Peyer's patch (tissue), 4 donors: ENCODE measurements around the gene CHN2. TPM values are rescaled to one million over a fixed set of nuclear protein-coding genes. Genes with fewer than 3 reads are reported as not detected.

Source experiments
- DNase-seq, 3 donors: peaks; one replicate each; pipeline ENCODE4 v3.0.0-alpha.2; 2017 to 2019
- H3K27ac ChIP-seq, 4 donors: fragments of 200-600 bp; sonication (generic); one replicate each; pipeline ENCODE4 v1.5.1; 2016 to 2019
- H3K27me3 ChIP-seq, 2 donors: fragments of 200-600 bp; sonication (generic); one replicate each; pipeline ENCODE4 v1.5.1; 2019
- H3K36me3 ChIP-seq, 3 donors: fragments of 200-600 bp; sonication (generic); one replicate each; pipeline ENCODE4 v1.5.1; 2016 to 2019
- H3K4me1 ChIP-seq, 4 donors: fragments of 200-600 bp; sonication (generic); one replicate each; pipeline ENCODE4 v1.5.1; 2016 to 2019
- H3K4me3 ChIP-seq, 4 donors: fragments of 200-600 bp; sonication (generic); 1 replicate in 3 of 4; 2 replicates in 1 of 4; pipeline ENCODE4 v1.5.1; 2016 to 2019; ENCODE audit warnings: mild to moderate bottlenecking in 1 of 4
- H3K9me3 ChIP-seq, 4 donors: fragments of 200-600 bp; sonication (generic); one replicate each; pipeline ENCODE4 v1.5.1; 2016 to 2019; ENCODE audit warnings: mild to moderate bottlenecking in 1 of 4
- CTCF ChIP-seq, 6 experiments: fragments of 450-650 bp in 4 of 6; fragments of 200-600 bp in 2 of 6; sonication (generic) in 1 of 6; IDR thresholded peaks; one replicate each; pipeline ENCODE4 v1.5.1; 2017 to 2019; ENCODE audit warnings: antibody characterized with exemption in 6 of 6, mild to moderate bottlenecking in 3 of 6, moderate library complexity in 1 of 6
- POLR2A ChIP-seq, 2 donors: fragments of 450-650 bp; IDR thresholded peaks; one replicate each; pipeline ENCODE4 v1.5.1; 2017; ENCODE audit warnings: antibody characterized with exemption in 2 of 2, mild to moderate bottlenecking in 2 of 2, moderate library complexity in 2 of 2
- total RNA-seq, 4 donors: library from RNA; depleted of rRNA; stranded (reverse); fragments of >200 nt; gene quantifications; one replicate each; pipeline ENCODE4 v1.1.0, GENCODE V29; 2016

The CHN2 gene
- total RNA-seq, 4 donors from 2014 or later = 29.7 to 159 (median 120) TPM

GRCh38 chr7:29342761-29343160, 148.2 kb downstream of the CHN2 start:
- no peak overlapping the region for H3K4me3 ChIP-seq
- H3K9me3 ChIP-seq = no peaks in the 10 kb centered on the region
- H3K27me3 ChIP-seq = no peaks in the 10 kb centered on the region
- TF ChIP-seq POLR2A (IDR thresholded peaks at IDR 0.05) (no peak), CTCF (IDR thresholded peaks at IDR 0.05) (no peak)
- H3K27ac ChIP-seq = no peak overlapping the region
- H3K36me3 ChIP-seq = no peaks in the 10 kb centered on the region
- no peak for DNase-seq
- H3K4me1 ChIP-seq = no peaks in the 10 kb centered on the region

- H3K27me3 ChIP-seq = no peaks in the 10 kb centered on the region
- peak in 1 of 3 donors; percentile 20 for DNase-seq
- no peak overlapping the region for H3K27ac ChIP-seq
- H3K9me3 ChIP-seq = no peaks in the 10 kb centered on the region
- no peaks in the 10 kb centered on the region for H3K36me3 ChIP-seq
- no peaks in the 10 kb centered on the region for H3K4me1 ChIP-seq
- H3K4me3 ChIP-seq = no peak overlapping the region
- TF ChIP-seq POLR2A (IDR thresholded peaks at IDR 0.05) = no peak
- no peak for TF ChIP-seq CTCF (IDR thresholded peaks at IDR 0.05)
Observed at GRCh38 chr7:29343399-29343798, 148.8 kb downstream of the CHN2 start.

GRCh38 chr7:29344334-29344978, 149.9 kb downstream of the CHN2 start:
- no peak for TF ChIP-seq CTCF (IDR thresholded peaks at IDR 0.05)
- TF ChIP-seq POLR2A (IDR thresholded peaks at IDR 0.05) = no peak
- Histone ChIP-seq H3K4me3 (no peak overlapping the region), H3K27ac (no peak overlapping the region), H3K36me3 (no peaks in the 10 kb centered on the region), H3K4me1 (no peaks in the 10 kb centered on the region), H3K27me3 (no peaks in the 10 kb centered on the region), H3K9me3 (no peaks in the 10 kb centered on the region)
- no peak for DNase-seq

GRCh38 chr7:29345590-29345989, 151.0 kb downstream of the CHN2 start:
- Histone ChIP-seq H3K36me3 (no peaks in the 10 kb centered on the region), H3K9me3 (no peaks in the 10 kb centered on the region), H3K27me3 (no peaks in the 10 kb centered on the region), H3K4me1 (no peaks in the 10 kb centered on the region), H3K4me3 (no peak overlapping the region), H3K27ac (no peak overlapping the region)
- no peak for TF ChIP-seq POLR2A (IDR thresholded peaks at IDR 0.05)
- peak in 4 of 6 experiments; percentile 11 to 67 (median 58) for TF ChIP-seq CTCF (IDR thresholded peaks at IDR 0.05)
- DNase-seq = peak in 2 of 3 donors; percentile 61 to 80

- no peaks in the 10 kb centered on the region for H3K4me1 ChIP-seq
- no peaks in the 10 kb centered on the region for H3K27me3 ChIP-seq
- DNase-seq = no peak
- no peak for TF ChIP-seq CTCF (IDR thresholded peaks at IDR 0.05)
- TF ChIP-seq POLR2A (IDR thresholded peaks at IDR 0.05) = no peak
- no peaks in the 10 kb centered on the region for H3K36me3 ChIP-seq
- no peaks in the 10 kb centered on the region for H3K9me3 ChIP-seq
- no peak overlapping the region for H3K27ac ChIP-seq
- no peak overlapping the region for H3K4me3 ChIP-seq
Observed at GRCh38 chr7:29346231-29346978, 151.8 kb downstream of the CHN2 start.
